ENCODE results near the gene IDUA. TPM values are rescaled to one million over a fixed set of nuclear protein-coding genes. Genes with fewer than 3 reads are reported as not detected.
"Not testable (repeated sequence)": the region's sequence is repeated elsewhere in the genome, so short reads cannot be mapped to it uniquely, and the experiment has no call there.

The IDUA gene
- total RNA-seq, 3 donors from 2014 or later (not counting 1 experiment from before 2014, with no cell fraction given): 38.7 to 43.6 (median 43.0) TPM

DNA sequence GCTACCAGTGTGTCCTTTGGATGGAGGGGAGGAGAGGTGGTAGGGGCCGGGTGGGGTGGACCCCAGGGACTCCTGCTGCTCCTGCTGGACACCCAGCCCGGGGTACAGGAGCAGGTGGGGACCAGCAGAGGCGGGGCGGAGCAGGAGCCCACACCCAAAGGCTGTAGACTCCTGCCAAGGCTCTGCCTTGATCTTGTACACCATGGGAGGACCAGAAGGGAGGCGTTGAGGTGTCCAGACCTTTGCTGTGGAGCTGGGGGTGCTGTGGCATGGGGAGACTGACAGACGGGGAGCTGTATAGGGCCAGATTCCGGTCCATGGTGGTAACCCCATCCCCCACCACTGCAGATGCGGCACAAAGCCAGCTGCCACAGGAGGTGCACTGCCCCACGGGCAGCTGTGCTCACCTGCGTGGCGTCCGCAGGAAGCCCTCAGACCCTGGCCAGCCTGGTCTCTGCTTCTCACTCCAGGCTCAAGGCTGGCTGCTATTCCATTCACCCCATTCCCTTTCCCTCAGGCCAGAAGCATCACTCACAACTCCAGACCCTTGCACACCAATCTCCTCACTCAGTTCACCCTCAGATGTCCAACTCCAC, 11.3 kb downstream of the IDUA start:
- DNase-seq (no peak), ATAC-seq (no peak)
- Histone ChIP-seq H3K27ac (ENCODE audit: low read length) (no peak overlapping the region), H3K27me3 (ENCODE audit: control insufficient read depth, insufficient read depth, low read length) (peaks cover 27% of the 10 kb centered on the region), H3K4me1 (ENCODE audit: control insufficient read depth, insufficient read depth, low read length) (peaks cover 11% of the 10 kb centered on the region), H3K4me3 (ENCODE audit: low read length) (no peak overlapping the region), H3K9me3 (ENCODE audit: control insufficient read depth, insufficient read depth, low read length) (no peaks in the 10 kb centered on the region), H3K36me3 (ENCODE audit: control insufficient read depth, insufficient read depth, low read length) (no peaks in the 10 kb centered on the region)
- H3K36me3 Mint-ChIP-seq: no peaks in the 10 kb centered on the region
- intact Hi-C loops (cut with micrococcal nuclease): no loop called here
- H3K4me1 Mint-ChIP-seq: peaks cover 0 to 10% of the 10 kb centered on the region in 2 donors
- peaks cover 5 to 20% of the 10 kb centered on the region in 2 donors for H3K27me3 Mint-ChIP-seq (ENCODE audit: low read depth in 2 of 2)
- H3K4me3 Mint-ChIP-seq: no peak overlapping the region
- no peak overlapping the region for H3K27ac Mint-ChIP-seq
- TF ChIP-seq CTCF (IDR thresholded peaks at IDR 0.05): no peak
- no peaks in the 10 kb centered on the region for H3K9me3 Mint-ChIP-seq
- 49% methylated on average over 12 of the region's 12 CpGs for WGBS (ENCODE audit: insufficient coverage)

DNA sequence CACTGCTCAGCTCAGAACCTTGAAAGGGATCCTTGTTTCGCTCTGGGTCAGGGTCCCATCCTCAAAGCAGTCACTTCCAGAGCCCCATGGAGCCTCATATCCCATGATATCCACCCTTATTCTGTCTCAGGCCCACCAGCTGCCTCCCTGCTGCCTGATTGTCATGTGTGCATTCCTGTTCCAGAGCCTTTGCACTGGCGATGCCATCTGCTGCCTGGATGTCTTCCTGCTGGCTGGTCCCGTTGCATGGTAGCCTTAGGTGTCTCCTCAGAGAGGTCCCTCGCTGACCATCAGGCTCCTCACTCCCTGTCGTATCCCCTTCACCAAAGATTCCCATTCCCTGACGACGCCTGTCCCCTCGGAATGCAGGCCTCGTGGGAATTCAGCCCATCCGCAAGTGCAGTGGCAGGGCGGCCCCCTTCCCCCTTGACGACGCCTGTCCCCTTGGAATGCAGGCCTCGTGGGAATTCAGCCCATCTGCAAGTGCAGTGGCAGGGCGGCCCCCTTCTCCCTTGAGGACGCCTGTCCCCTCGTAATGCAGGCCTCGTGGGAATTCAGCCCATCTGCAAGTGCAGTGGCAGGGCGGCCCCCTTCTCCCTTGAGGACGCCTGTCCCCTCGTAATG, 12.5 kb downstream of the IDUA start:
- intact Hi-C loops (cut with micrococcal nuclease); H3K4me3 Mint-ChIP-seq; H3K27ac Mint-ChIP-seq; ATAC-seq; H3K4me3 ChIP-seq (ENCODE audit: low read length); DNase-seq; H3K27ac ChIP-seq (ENCODE audit: low read length); H3K36me3 Mint-ChIP-seq; H3K9me3 ChIP-seq (ENCODE audit: control insufficient read depth, insufficient read depth, low read length); H3K9me3 Mint-ChIP-seq; H3K36me3 ChIP-seq (ENCODE audit: control insufficient read depth, insufficient read depth, low read length): not testable (repeated sequence)
- H3K4me1 Mint-ChIP-seq: peaks cover 0 to 10% of the 10 kb centered on the region in 2 donors
- Histone ChIP-seq H3K4me1 (ENCODE audit: control insufficient read depth, insufficient read depth, low read length) (peaks cover 11% of the 10 kb centered on the region), H3K27me3 (ENCODE audit: control insufficient read depth, insufficient read depth, low read length) (peaks cover 36% of the 10 kb centered on the region)
- peaks cover 5 to 22% of the 10 kb centered on the region in 2 donors for H3K27me3 Mint-ChIP-seq (ENCODE audit: low read depth in 2 of 2)
- WGBS (ENCODE audit: insufficient coverage): 59% methylated on average over 16 of the region's 21 CpGs

GRCh38 chr4:999882-1000425, 13.1 kb downstream of the IDUA start:
- H3K27me3 Mint-ChIP-seq (ENCODE audit: low read depth in 2 of 2): peaks cover 5 to 27% of the 10 kb centered on the region in 2 donors
- H3K4me3 ChIP-seq (ENCODE audit: low read length): no peak overlapping the region
- no peak for TF ChIP-seq CTCF (IDR thresholded peaks at IDR 0.05)
- H3K4me1 ChIP-seq (ENCODE audit: control insufficient read depth, insufficient read depth, low read length): peaks cover 11% of the 10 kb centered on the region
- H3K27ac Mint-ChIP-seq: no peak overlapping the region
- H3K36me3 Mint-ChIP-seq: no peaks in the 10 kb centered on the region
- H3K4me3 Mint-ChIP-seq: no peak overlapping the region
- H3K27me3 ChIP-seq (ENCODE audit: control insufficient read depth, insufficient read depth, low read length): peaks cover 41% of the 10 kb centered on the region
- H3K27ac ChIP-seq (ENCODE audit: low read length): no peak overlapping the region
- 58% methylated on average over 17 of the region's 18 CpGs for WGBS (ENCODE audit: insufficient coverage)
- DNase-seq (no peak), ATAC-seq (no peak)
- intact Hi-C loops (cut with micrococcal nuclease): loop anchor here (10.0 kb wide), 1 partner anchor 355 kb away; no protein-coding TSS in a partner anchor
- no peaks in the 10 kb centered on the region for H3K9me3 Mint-ChIP-seq
- no peaks in the 10 kb centered on the region for H3K9me3 ChIP-seq (ENCODE audit: control insufficient read depth, insufficient read depth, low read length)
- H3K4me1 Mint-ChIP-seq: peaks cover 0 to 10% of the 10 kb centered on the region in 2 donors
- no peaks in the 10 kb centered on the region for H3K36me3 ChIP-seq (ENCODE audit: control insufficient read depth, insufficient read depth, low read length)

- Histone ChIP-seq H3K4me1 (ENCODE audit: control insufficient read depth, insufficient read depth, low read length) (peaks cover 11% of the 10 kb centered on the region), H3K27me3 (ENCODE audit: control insufficient read depth, insufficient read depth, low read length) (peaks cover 41% of the 10 kb centered on the region), H3K36me3 (ENCODE audit: control insufficient read depth, insufficient read depth, low read length) (no peaks in the 10 kb centered on the region), H3K4me3 (ENCODE audit: low read length) (no peak overlapping the region), H3K27ac (ENCODE audit: low read length) (no peak overlapping the region), H3K9me3 (ENCODE audit: control insufficient read depth, insufficient read depth, low read length) (no peaks in the 10 kb centered on the region)
- H3K9me3 Mint-ChIP-seq: no peaks in the 10 kb centered on the region
- H3K27me3 Mint-ChIP-seq (ENCODE audit: low read depth in 2 of 2): peaks cover 5 to 27% of the 10 kb centered on the region in 2 donors
- intact Hi-C loops (cut with micrococcal nuclease): loop anchor here (10.0 kb wide), 1 partner anchor 354 kb away; no protein-coding TSS in a partner anchor
- TF ChIP-seq CTCF (IDR thresholded peaks at IDR 0.05): no peak
- no peak overlapping the region for H3K4me3 Mint-ChIP-seq
- 90% methylated on average over 15 of the region's 15 CpGs for WGBS (ENCODE audit: insufficient coverage)
- ATAC-seq: no peak
- no peak for DNase-seq
- no peak overlapping the region for H3K27ac Mint-ChIP-seq
- H3K36me3 Mint-ChIP-seq: no peaks in the 10 kb centered on the region
- H3K4me1 Mint-ChIP-seq: peaks cover 0 to 10% of the 10 kb centered on the region in 2 donors
Measured at GRCh38 chr4:1000686-1001260, 13.9 kb downstream of the IDUA start.
